Kidney capillary endothelial cell (primary cell): Measurements from ENCODE around the gene CIB2.

ENCODE experiments used
- DNase-seq: peaks from one replicate; pipeline ENCODE4 v3.0.0-alpha.2; 2018; ENCODE audit warnings: low spot score

Gene CIB2

GRCh38 chr15:78083687-78084448, 47.4 kb downstream of the CIB2 start:
- no peak for DNase-seq

- no peak for DNase-seq
Observed at GRCh38 chr15:78083186-78083585, 48.1 kb downstream of the CIB2 start.

- no peak for DNase-seq
Observed at GRCh38 chr15:78082743-78083110, 48.5 kb downstream of the CIB2 start.

GRCh38 chr15:78082106-78082742, 49.0 kb downstream of the CIB2 start:
- DNase-seq = no peak

- no peak for DNase-seq
Observed at GRCh38 chr15:78080088-78080460, 51.2 kb downstream of the CIB2 start.

- DNase-seq = no peak
Observed at GRCh38 chr15:78079298-78080087, 51.8 kb downstream of the CIB2 start.

GRCh38 chr15:78077871-78078210, 53.4 kb downstream of the CIB2 start:
- no peak for DNase-seq

GRCh38 chr15:78077053-78077870, 54.0 kb downstream of the CIB2 start, which contains the start of gene TBC1D2B:
Gene TBC1D2B, minus strand, starts transcription at chr15:78077711. Its CDS starts 59 bp downstream, at chr15:78077652.
- no peak for DNase-seq

GRCh38 chr15:78076231-78077052, 54.8 kb downstream of the CIB2 start:
- no peak for DNase-seq

- peak; percentile 64 for DNase-seq
Observed at GRCh38 chr15:78075490-78076230, 55.6 kb downstream of the CIB2 start.

GRCh38 chr15:78073046-78073787, 58.0 kb downstream of the CIB2 start:
- DNase-seq = no peak

- DNase-seq = no peak
Observed at GRCh38 chr15:78072080-78072892, 59.0 kb downstream of the CIB2 start.

- no peak for DNase-seq
Observed at GRCh38 chr15:78071383-78071782, 59.9 kb downstream of the CIB2 start.

- no peak for DNase-seq
Observed at GRCh38 chr15:78070049-78070700, 61.1 kb downstream of the CIB2 start.

GRCh38 chr15:78069462-78070029, 61.7 kb downstream of the CIB2 start:
- no peak for DNase-seq

GRCh38 chr15:78069052-78069414, 62.2 kb downstream of the CIB2 start:
- peak; percentile 79 for DNase-seq

- no peak for DNase-seq
Observed at GRCh38 chr15:78067328-78068228, 63.7 kb downstream of the CIB2 start.
